K562 (cell line): Measurements from ENCODE around the gene PTPRF. TPM values are rescaled to one million over a fixed set of nuclear protein-coding genes. Genes with fewer than 3 reads are reported as not detected.

Experiments
- ATAC-seq: fragments of 200-7000 bp; cut with Tn5 transposase; 3 replicates; pipeline ENCODE4 v1.9.1; 2020; ENCODE audit warnings: moderate library complexity
- BruUV-seq: library from RNA; stranded (reverse); fragments of 400-500 nt; replicated peaks from 2 replicates; lab custom pipeline; 2021; lab: Mats Ljungman, UMichigan
- CTCF ChIA-PET: fragments of 300-600 bp; formaldehyde crosslinking; extraction: SDS; loops from one replicate; lab custom pipeline; 2021; ENCODE audit warnings: low intra/inter-chr PET ratio; lab: Yijun Ruan, JAX
- POLR2A ChIA-PET: fragments of 300-600, 350-650 bp; sonication (Branson Sonifier 250); formaldehyde crosslinking; extraction: SDS; loops from one replicate; lab custom pipeline; 2021; ENCODE audit warnings: antibody characterized with exemption, inconsistent platforms; lab: Yijun Ruan, JAX
- DNase-seq, 4 experiments: peaks; one replicate each; pipeline versions ENCODE4 v3.0.0 to v3.0.0-alpha.2; 2011 to 2018; ENCODE audit warnings: low spot score in 3 of 4, mixed read lengths in 3 of 4; ENCODE audit errors: extremely low read depth in 1 of 4
- FAIRE-seq: peaks from 2 replicates; lab custom pipeline; 2011; peaks lifted over from hg19 to GRCh38; lab: Jason Lieb, UNC
- H2AFZ ChIP-seq: 2 replicates; pipeline ENCODE4 v1.6.0; 2011; ENCODE audit warnings: low read depth, low read length, control low read depth, inconsistent platforms
- H3K27ac ChIP-seq: fragments of 200-600 bp; 3 replicates; pipeline ENCODE4 v1.8.0; 2011; ENCODE audit warnings: low read depth, mild to moderate bottlenecking, control low read depth, inconsistent platforms, low read length, moderate library complexity, mixed read lengths; ENCODE audit errors: extremely low read depth
- H3K27me3 ChIP-seq, 2 experiments: fragments of 300-600 bp in 1 of 2; 2 replicates in 1 of 2; 3 replicates in 1 of 2; pipeline versions ENCODE4 v1.6.0 to v1.8.0; 2011; ENCODE audit warnings: inconsistent platforms in 2 of 2, low read length in 2 of 2, mild to moderate bottlenecking in 1 of 2, mixed read lengths in 1 of 2, moderate library complexity in 1 of 2; ENCODE audit not compliant: control insufficient read depth in 2 of 2, insufficient read depth in 2 of 2
- H3K36me3 ChIP-seq: fragments of 300-600 bp; 3 replicates; pipeline ENCODE4 v1.8.0; 2011; ENCODE audit warnings: mild to moderate bottlenecking, low read length, inconsistent platforms; ENCODE audit not compliant: control insufficient read depth, insufficient read depth
- H3K4me1 ChIP-seq, 2 experiments: fragments of 200-600 bp in 1 of 2; replicated peaks in 1 of 2; 2 replicates in 1 of 2; 3 replicates in 1 of 2; pipeline versions ENCODE4 v1.5.1 to v1.8.0; 2011; ENCODE audit warnings: inconsistent platforms in 2 of 2, low read length in 2 of 2, mild to moderate bottlenecking in 1 of 2, mixed read lengths in 1 of 2, moderate library complexity in 1 of 2; ENCODE audit not compliant: control insufficient read depth in 2 of 2, insufficient read depth in 2 of 2
- H3K4me2 ChIP-seq: 2 replicates; pipeline ENCODE4 v1.6.1; 2011; ENCODE audit warnings: low read length, control low read depth, inconsistent platforms, mixed read lengths; ENCODE audit not compliant: insufficient read depth
- H3K4me3 ChIP-seq: fragments of 200-600 bp; sonication (generic), shearing (Covaris generic); 2 replicates; pipeline ENCODE4 v1.5.1; 2016; ENCODE audit warnings: control low read depth, inconsistent platforms
- H3K79me2 ChIP-seq: fragments of 200-600 bp; 3 replicates; pipeline ENCODE4 v1.8.0; 2011; ENCODE audit warnings: low read length, inconsistent platforms; ENCODE audit not compliant: control insufficient read depth, insufficient read depth
- H3K9ac ChIP-seq, 2 experiments: 2 replicates each; pipeline versions ENCODE4 v1.6.0 to v1.6.1; 2011; ENCODE audit warnings: low read depth in 2 of 2, low read length in 2 of 2, control low read depth in 1 of 2, inconsistent platforms in 1 of 2, mild to moderate bottlenecking in 1 of 2, mixed read lengths in 1 of 2; ENCODE audit not compliant: insufficient read depth in 1 of 2
- H3K9me1 ChIP-seq: one replicate; pipeline ENCODE4 v1.6.0; 2011; ENCODE audit warnings: inconsistent platforms, mild to moderate bottlenecking, low read length, moderate library complexity; ENCODE audit not compliant: control insufficient read depth, insufficient read depth
- H3K9me3 ChIP-seq: replicated peaks from 2 replicates; pipeline ENCODE4 v1.5.1; 2011; ENCODE audit warnings: low read depth, low read length, inconsistent platforms; ENCODE audit not compliant: control insufficient read depth, insufficient read depth
- H4K20me1 ChIP-seq: replicated peaks from 2 replicates; pipeline ENCODE4 v1.6.1; 2011; ENCODE audit warnings: low read length, inconsistent platforms, mixed read lengths; ENCODE audit not compliant: control insufficient read depth, insufficient read depth
- BMI1 ChIP-seq: fragments of 150-350 bp; IDR thresholded peaks from 2 replicates; pipeline ENCODE4 v1.6.1; 2014; ENCODE audit warnings: low read length
- CHD2 ChIP-seq: IDR thresholded peaks from 2 replicates; pipeline ENCODE4 v1.6.1; 2011; ENCODE audit warnings: low read depth, low read length
- CLOCK ChIP-seq: fragments of 250-450 bp; sonication (Bioruptor Pico); IDR thresholded peaks from 2 replicates; pipeline ENCODE4 v1.4.0; 2020; ENCODE audit warnings: mild to moderate bottlenecking, moderate library complexity, borderline replicate concordance
- CXXC5 ChIP-seq: fragments of 250-450 bp; sonication (Bioruptor Pico); IDR thresholded peaks from 2 replicates; pipeline ENCODE4 v1.8.0; 2022; ENCODE audit warnings: inconsistent platforms, mild to moderate bottlenecking, moderate library complexity
- DACH1 ChIP-seq: fragments of 450-650 bp; IDR thresholded peaks from 2 replicates; pipeline ENCODE4 v1.6.1; 2018; ENCODE audit not compliant: partially characterized antibody
- FOXO4 ChIP-seq: fragments of 450-650 bp; formaldehyde crosslinking; IDR thresholded peaks from 2 replicates; pipeline ENCODE4 v1.4.0; 2020; ENCODE audit warnings: mild to moderate bottlenecking, moderate library complexity
- GTF2F1 ChIP-seq: IDR thresholded peaks from 2 replicates; pipeline ENCODE4 v1.6.1; 2011; ENCODE audit warnings: low read depth, low read length, improper control_type of control experiment
- MTF1 ChIP-seq: fragments of 250-450 bp; sonication (Bioruptor Pico); IDR thresholded peaks from 2 replicates; pipeline ENCODE4 v1.9.0; 2021; ENCODE audit warnings: moderate library complexity, mild to moderate bottlenecking, inconsistent platforms, borderline replicate concordance
- RFX1 ChIP-seq: fragments of 450-650 bp; IDR thresholded peaks from 2 replicates; pipeline ENCODE4 v1.6.1; 2016; ENCODE audit warnings: mild to moderate bottlenecking, moderate library complexity
- SP1 ChIP-seq: sonication (generic); formaldehyde crosslinking; IDR thresholded peaks from 2 replicates; pipeline ENCODE4 v1.8.1; 2022; ENCODE audit warnings: mild to moderate bottlenecking, missing genetic modification reagents
- WGBS: fragments of 100-300 bp; shearing (Covaris generic); methylation state at CpG from one replicate; pipeline ENCODE4 v1.1.6; 2016; ENCODE audit warnings: low coverage, mixed read lengths; ENCODE audit not compliant: insufficient coverage; ENCODE audit errors: missing lambda C conversion rate; 5-methylcytosine and 5-hydroxymethylcytosine counted together
- in situ Hi-C: fragments of 300-500 bp; cut with MboI; formaldehyde crosslinking; loops from 4 replicates; pipeline ENCODE4 v1.15.0; 2018; ENCODE audit warnings: inconsistent platforms, mixed read lengths
- intact Hi-C: fragments of 100-400 bp; cut with micrococcal nuclease; formaldehyde crosslinking; loops from 2 replicates; pipeline ENCODE4 v1.14.2; 2022
- polyA plus RNA-seq, 8 experiments: library from polyadenylated mRNA; depleted of rRNA in 4 of 8; stranded (reverse) in 5 of 8; unstranded in 3 of 8; fragments of >200 nt; fragmentation: Nextera tagmentation in 2 of 8; fragmentation: Illumina TruSeq in 1 of 8; extraction: Ambion mirVana in 2 of 8; extraction: Trizol in 1 of 8; gene quantifications; 2 replicates each; pipeline versions ENCODE4 v1.2.1 to v1.2.3, GENCODE V29; 2011 to 2014; ENCODE audit warnings: inconsistent platforms in 1 of 8, missing spikeins in 1 of 8
- total RNA-seq, 7 experiments: library from RNA; depleted of rRNA in 6 of 7; stranded (reverse); fragments of >200 nt in 6 of 7; fragmentation: Illumina TruSeq in 2 of 7; extraction: Trizol in 2 of 7; gene quantifications; 2 replicates each; pipeline versions ENCODE4 v1.2.1 to v1.2.3, GENCODE V29; 2011 to 2021; ENCODE audit warnings: low replicate concordance in 1 of 7
- TF ChIP-seq, protein P1 (sequence below): sonication (generic); formaldehyde crosslinking; IDR thresholded peaks from 2 replicates; pipeline ENCODE4 v1.8.0; 2022; ENCODE audit warnings: mild to moderate bottlenecking, missing genetic modification reagents

PTPRF gene
- total and polyA plus RNA-seq, 9 of the 15 experiments (the other 6 are each of a cell fraction or from before 2014, with no cell fraction given), result 0.13 to 4.3 (median 1.1) TPM

- TF ChIP-seq FOXO4 (CRISPR knock-in tag) (no peak), CHD2 (no peak), BMI1 (0 out of 2 replicates have a peak, but pooled peaks have one; percentile 16), GTF2F1 (no peak), SP1 (CRISPR knock-in tag) (no peak), DACH1 (no peak), MTF1 (CRISPR knock-in tag) (no peak), RFX1 (peak; percentile 93)
- TF ChIP-seq, all 486 proteins: peak for 7
Measured at GRCh38 chr1:43545695-43546387, 15.2 kb downstream of the PTPRF start (continued).

GRCh38 chr1:43546388-43547100 lies 15.9 kb downstream of the PTPRF start:
- peaks cover 8 to 39% of the 10 kb centered on the region in 2 experiments; a peak in 4 of 5 replicates for H3K4me1 ChIP-seq
- intact Hi-C loops, result no loop called here
- no peaks in the 10 kb centered on the region for H3K9me3 ChIP-seq
- peaks cover 9% of the 10 kb centered on the region; the same call in 1 of the 2 replicates for H4K20me1 ChIP-seq
- no peak overlapping the region for H2AFZ ChIP-seq
- DNase-seq (no peak), FAIRE-seq (no peak), ATAC-seq (no peak)
- H3K27me3 ChIP-seq, result peaks cover 5 to 62% of the 10 kb centered on the region in 2 experiments; a peak in 2 of 5 replicates
- H3K9me1 ChIP-seq, result peaks cover 8% of the 10 kb centered on the region
- H3K4me2 ChIP-seq, result no peak overlapping the region
- no peaks in the 10 kb centered on the region for H3K36me3 ChIP-seq
- BruUV-seq, result no TSS peak
- H3K79me2 ChIP-seq, result no peaks in the 10 kb centered on the region
- no peak overlapping the region for H3K4me3 ChIP-seq
- H3K27ac ChIP-seq, result no peak overlapping the region
- no peak overlapping the region for H3K9ac ChIP-seq
- in situ Hi-C loops, result no loop called here
- POLR2A ChIA-PET, result interaction anchor here (0.7 to 1.5 kb wide), 3 partner anchors 9 to 124 kb away, joined by 3 to 4 read pairs (median 4); no protein-coding TSS in a partner anchor
- WGBS, result 17% methylated on average over 14 of the region's 15 CpGs
- CTCF ChIA-PET, result no interaction called here
- TF ChIP-seq CXXC5 (CRISPR knock-in tag), result no peak
- TF ChIP-seq, protein P1, sequence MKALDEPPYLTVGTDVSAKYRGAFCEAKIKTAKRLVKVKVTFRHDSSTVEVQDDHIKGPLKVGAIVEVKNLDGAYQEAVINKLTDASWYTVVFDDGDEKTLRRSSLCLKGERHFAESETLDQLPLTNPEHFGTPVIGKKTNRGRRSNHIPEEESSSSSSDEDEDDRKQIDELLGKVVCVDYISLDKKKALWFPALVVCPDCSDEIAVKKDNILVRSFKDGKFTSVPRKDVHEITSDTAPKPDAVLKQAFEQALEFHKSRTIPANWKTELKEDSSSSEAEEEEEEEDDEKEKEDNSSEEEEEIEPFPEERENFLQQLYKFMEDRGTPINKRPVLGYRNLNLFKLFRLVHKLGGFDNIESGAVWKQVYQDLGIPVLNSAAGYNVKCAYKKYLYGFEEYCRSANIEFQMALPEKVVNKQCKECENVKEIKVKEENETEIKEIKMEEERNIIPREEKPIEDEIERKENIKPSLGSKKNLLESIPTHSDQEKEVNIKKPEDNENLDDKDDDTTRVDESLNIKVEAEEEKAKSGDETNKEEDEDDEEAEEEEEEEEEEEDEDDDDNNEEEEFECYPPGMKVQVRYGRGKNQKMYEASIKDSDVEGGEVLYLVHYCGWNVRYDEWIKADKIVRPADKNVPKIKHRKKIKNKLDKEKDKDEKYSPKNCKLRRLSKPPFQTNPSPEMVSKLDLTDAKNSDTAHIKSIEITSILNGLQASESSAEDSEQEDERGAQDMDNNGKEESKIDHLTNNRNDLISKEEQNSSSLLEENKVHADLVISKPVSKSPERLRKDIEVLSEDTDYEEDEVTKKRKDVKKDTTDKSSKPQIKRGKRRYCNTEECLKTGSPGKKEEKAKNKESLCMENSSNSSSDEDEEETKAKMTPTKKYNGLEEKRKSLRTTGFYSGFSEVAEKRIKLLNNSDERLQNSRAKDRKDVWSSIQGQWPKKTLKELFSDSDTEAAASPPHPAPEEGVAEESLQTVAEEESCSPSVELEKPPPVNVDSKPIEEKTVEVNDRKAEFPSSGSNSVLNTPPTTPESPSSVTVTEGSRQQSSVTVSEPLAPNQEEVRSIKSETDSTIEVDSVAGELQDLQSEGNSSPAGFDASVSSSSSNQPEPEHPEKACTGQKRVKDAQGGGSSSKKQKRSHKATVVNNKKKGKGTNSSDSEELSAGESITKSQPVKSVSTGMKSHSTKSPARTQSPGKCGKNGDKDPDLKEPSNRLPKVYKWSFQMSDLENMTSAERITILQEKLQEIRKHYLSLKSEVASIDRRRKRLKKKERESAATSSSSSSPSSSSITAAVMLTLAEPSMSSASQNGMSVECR (CRISPR knock-in tag), result no peak
- TF ChIP-seq CLOCK (CRISPR knock-in tag), result no peak
